ENCODE data around the gene DPP6. TPM values are rescaled to one million over a fixed set of nuclear protein-coding genes. Genes with fewer than 3 reads are reported as not detected.

Gene DPP6
- total and polyA plus RNA-seq, 9 of the 15 experiments (the other 6 are each of a cell fraction or from before 2014, with no cell fraction given) = not detected

- FAIRE-seq = no peak
- ATAC-seq = no peak
Measured at GRCh38 chr7:154559454-154559853, 507.3 kb downstream of the DPP6 start.

GRCh38 chr7:154564676-154565075, 512.5 kb downstream of the DPP6 start:
- ATAC-seq (no peak), FAIRE-seq (no peak), DNase-seq (ENCODE audit: extremely low read depth in 1 of 4, low spot score in 3 of 4) (no peak)
- Histone ChIP-seq H3K9me1 (ENCODE audit: control insufficient read depth, insufficient read depth, low read length) (no peaks in the 10 kb centered on the region), H3K4me2 (ENCODE audit: insufficient read depth, low read length) (no peak overlapping the region), H3K36me3 (ENCODE audit: control insufficient read depth, insufficient read depth, low read length) (no peaks in the 10 kb centered on the region), H3K4me1 (replicated peaks in 1 of 2; ENCODE audit: control insufficient read depth in 2 of 2, insufficient read depth in 2 of 2, low read length in 2 of 2) (no peaks in the 10 kb centered on the region), H2AFZ (ENCODE audit: low read depth, low read length) (no peak overlapping the region), H3K79me2 (ENCODE audit: control insufficient read depth, insufficient read depth, low read length) (no peaks in the 10 kb centered on the region), H3K4me3 (no peak overlapping the region), H3K9me3 (replicated peaks; ENCODE audit: control insufficient read depth, insufficient read depth, low read depth, low read length) (no peaks in the 10 kb centered on the region), H4K20me1 (replicated peaks; ENCODE audit: control insufficient read depth, insufficient read depth, low read length) (no peaks in the 10 kb centered on the region), H3K9ac (ENCODE audit: insufficient read depth in 1 of 2, low read depth in 2 of 2, low read length in 2 of 2) (no peak overlapping the region), H3K27me3 (ENCODE audit: control insufficient read depth in 2 of 2, insufficient read depth in 2 of 2, low read length in 2 of 2) (peaks cover 2 to 5% of the 10 kb centered on the region in 2 experiments; a peak in 4 of 5 replicates), H3K27ac (ENCODE audit: extremely low read depth, low read depth, low read length) (no peak overlapping the region)
- no TSS peak for BruUV-seq (replicated peaks)
- in situ Hi-C loops (cut with MboI) = no loop called here
- CTCF ChIA-PET (ENCODE audit: low intra/inter-chr PET ratio) = no interaction called here
- WGBS (ENCODE audit: insufficient coverage, low coverage, missing lambda C conversion rate) = 1% methylated on average over 3 of the region's 3 CpGs
- POLR2A ChIA-PET = interaction anchor here (0.7 to 1.1 kb wide), 2 partner anchors 13 to 316 kb away, joined by 3 to 4 read pairs; no protein-coding TSS in a partner anchor
- intact Hi-C loops (cut with micrococcal nuclease) = no loop called here
- TF ChIP-seq CBX2 (IDR thresholded peaks at IDR 0.05; ENCODE audit: insufficient read depth, low read length, poor library complexity, severe bottlenecking) = no peak
- TF ChIP-seq CHD1 (IDR thresholded peaks at IDR 0.05; ENCODE audit: low read length) = no peak
- TF ChIP-seq HNRNPL (IDR thresholded peaks at IDR 0.05; ENCODE audit: low read depth, low read length) = no peak
- TF ChIP-seq ARNT (IDR thresholded peaks at IDR 0.05) = no peak
- TF ChIP-seq NR4A1 (CRISPR knock-in tag; IDR thresholded peaks at IDR 0.05) = no peak
- no peak for TF ChIP-seq NR4A1 (tag; IDR thresholded peaks at IDR 0.05)
- TF ChIP-seq ZC3H11A (IDR thresholded peaks at IDR 0.05; ENCODE audit: low read depth, low read length) = no peak
- no peak for TF ChIP-seq FOXP1 (CRISPR knock-in tag; IDR thresholded peaks at IDR 0.05)
- no peak for TF ChIP-seq TCF7L2 (IDR thresholded peaks at IDR 0.05; ENCODE audit: low read depth, low read length)
- no peak for TF ChIP-seq PCBP2 (IDR thresholded peaks at IDR 0.05; ENCODE audit: low read depth, low read length, poor library complexity, severe bottlenecking)
- no peak for TF ChIP-seq ETV5 (CRISPR knock-in tag; IDR thresholded peaks at IDR 0.05; ENCODE audit: low read depth)
- TF ChIP-seq FOXJ2 (tag; IDR thresholded peaks at IDR 0.05) = no peak
- TF ChIP-seq ARID3A (IDR thresholded peaks at IDR 0.05; ENCODE audit: borderline replicate concordance, low read depth, low read length) = no peak
- TF ChIP-seq ZC3H8 (IDR thresholded peaks at IDR 0.05) = no peak
- no peak for TF ChIP-seq RB1 (IDR thresholded peaks at IDR 0.05; ENCODE audit: low read depth)
- no peak for TF ChIP-seq MTA2 (IDR thresholded peaks at IDR 0.05; ENCODE audit: low read depth)
- no peak for TF ChIP-seq ZNF274 (IDR thresholded peaks at IDR 0.05; ENCODE audit: borderline replicate concordance, low read depth, low read length)

More at GRCh38 chr7:154559454-154559853, 507.3 kb downstream of the DPP6 start:
- H3K9me1 ChIP-seq (ENCODE audit: control insufficient read depth, insufficient read depth, low read length) = no peaks in the 10 kb centered on the region
- H4K20me1 ChIP-seq (replicated peaks; ENCODE audit: control insufficient read depth, insufficient read depth, low read length) = no peaks in the 10 kb centered on the region
- no peaks in the 10 kb centered on the region for H3K9me3 ChIP-seq (replicated peaks; ENCODE audit: control insufficient read depth, insufficient read depth, low read depth, low read length)
- WGBS (ENCODE audit: insufficient coverage, low coverage, missing lambda C conversion rate) = 10% methylated on average over 3 of the region's 3 CpGs
- TF ChIP-seq CBX3 (IDR thresholded peaks at IDR 0.05; ENCODE audit: borderline replicate concordance in 1 of 2, low read length in 2 of 2) (peak in 1 of 2 experiments; percentile 58; a peak in 1 of 3 replicates), POLR2A (conservative IDR thresholded peaks at IDR 0.05) (no peak)
- H3K9ac ChIP-seq (ENCODE audit: insufficient read depth in 1 of 2, low read depth in 2 of 2, low read length in 2 of 2) = no peak overlapping the region
- DNase-seq (ENCODE audit: extremely low read depth in 1 of 4, low spot score in 3 of 4) = no peak
- intact Hi-C loops (cut with micrococcal nuclease) = no loop called here
- no peaks in the 10 kb centered on the region for H3K36me3 ChIP-seq (ENCODE audit: control insufficient read depth, insufficient read depth, low read length)
- H3K4me1 ChIP-seq (replicated peaks in 1 of 2; ENCODE audit: control insufficient read depth in 2 of 2, insufficient read depth in 2 of 2, low read length in 2 of 2) = no peaks in the 10 kb centered on the region
- H3K27me3 ChIP-seq (ENCODE audit: control insufficient read depth in 2 of 2, insufficient read depth in 2 of 2, low read length in 2 of 2) = no peaks in the 10 kb centered on the region
- H3K27ac ChIP-seq (ENCODE audit: extremely low read depth, low read depth, low read length) = no peak overlapping the region
- no peak overlapping the region for H2AFZ ChIP-seq (ENCODE audit: low read depth, low read length)
- ChIA-PET POLR2A (no interaction called here), CTCF (ENCODE audit: low intra/inter-chr PET ratio) (no interaction called here)
- no peak overlapping the region for H3K4me3 ChIP-seq
- in situ Hi-C loops (cut with MboI) = no loop called here
- BruUV-seq (replicated peaks) = no TSS peak
- H3K4me2 ChIP-seq (ENCODE audit: insufficient read depth, low read length) = no peak overlapping the region
- no peaks in the 10 kb centered on the region for H3K79me2 ChIP-seq (ENCODE audit: control insufficient read depth, insufficient read depth, low read length)
